ENCODE measurements around the gene CMTM7.
"Not testable (repeated sequence)": the region's sequence is repeated elsewhere in the genome, so short reads cannot be mapped to it uniquely, and the experiment has no call there.

Gene CMTM7

DNA sequence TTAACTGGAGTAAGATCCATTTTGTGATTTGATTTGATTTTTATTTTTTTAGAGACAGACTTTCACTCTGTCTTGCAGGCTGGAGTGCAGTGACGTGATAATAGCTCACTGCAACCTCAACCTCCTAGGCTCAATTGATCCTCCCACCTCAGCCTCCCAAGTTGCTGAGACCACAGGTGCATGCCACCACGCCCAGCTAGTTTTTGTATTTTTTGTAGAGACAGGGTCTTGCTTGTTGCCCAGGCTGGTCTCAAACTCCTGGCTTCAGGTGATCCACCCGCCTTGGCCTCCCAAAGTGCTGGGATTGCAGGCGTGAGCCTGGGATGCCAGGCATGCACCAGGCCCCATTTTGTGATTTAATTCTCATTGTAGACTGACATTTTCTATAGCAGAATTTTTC is 47.8 kb downstream of the CMTM7 start:
- DNase-seq, result not testable (repeated sequence)

DNA sequence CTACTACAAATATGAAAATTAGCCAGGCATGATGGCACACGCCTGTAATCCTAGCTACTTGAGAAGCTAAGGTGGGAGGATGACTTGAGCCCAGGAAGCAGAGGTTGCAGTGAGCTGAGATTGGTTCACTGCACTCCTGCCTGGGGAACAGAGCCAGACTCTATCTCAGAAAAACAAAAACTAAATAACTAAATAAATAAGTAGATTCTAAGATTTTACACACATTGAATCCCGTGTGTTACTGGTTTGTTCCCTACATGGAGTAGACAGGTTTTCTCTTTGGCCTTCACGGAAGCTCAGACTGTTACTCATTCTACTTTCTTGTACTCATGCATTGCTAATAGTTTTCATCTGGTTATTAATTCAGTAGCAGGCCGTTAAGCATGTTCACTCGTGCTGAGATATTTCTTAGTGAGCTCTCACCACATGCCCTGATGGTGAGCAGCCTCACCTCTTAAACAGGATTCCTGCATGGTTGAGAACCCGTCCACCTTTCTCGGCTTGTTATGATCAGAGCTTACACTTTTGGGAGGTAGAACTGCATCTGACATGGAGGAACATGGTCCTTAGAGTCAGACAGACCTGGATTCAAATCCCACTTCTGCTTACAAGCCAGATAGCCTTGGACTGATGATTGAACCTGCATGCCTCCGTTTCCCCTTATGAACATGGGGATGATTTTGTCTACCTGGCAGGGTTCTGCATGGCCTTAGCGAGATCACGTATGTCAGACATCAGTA is 49.1 kb downstream of the CMTM7 start:
- DNase-seq, result no peak

DNA sequence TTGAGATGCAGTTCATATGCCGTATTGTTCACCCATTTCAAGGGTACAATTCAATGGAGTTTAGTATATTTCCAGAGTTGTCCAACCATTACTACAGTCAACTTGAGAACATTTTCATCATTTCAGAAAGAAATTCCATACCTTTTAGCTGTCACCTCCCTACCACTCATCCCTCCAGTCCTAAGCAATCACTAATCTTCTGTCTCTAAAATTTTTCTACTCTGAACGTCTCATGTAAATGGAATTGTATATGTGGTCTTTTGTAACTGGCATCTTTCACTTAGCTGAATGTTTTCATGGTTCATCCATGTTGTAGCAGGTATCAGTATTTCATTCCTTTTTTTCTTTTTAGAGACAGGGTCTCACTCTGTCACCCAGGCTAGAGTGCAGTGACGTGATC is 51.1 kb downstream of the CMTM7 start:
- no peak for DNase-seq

DNA sequence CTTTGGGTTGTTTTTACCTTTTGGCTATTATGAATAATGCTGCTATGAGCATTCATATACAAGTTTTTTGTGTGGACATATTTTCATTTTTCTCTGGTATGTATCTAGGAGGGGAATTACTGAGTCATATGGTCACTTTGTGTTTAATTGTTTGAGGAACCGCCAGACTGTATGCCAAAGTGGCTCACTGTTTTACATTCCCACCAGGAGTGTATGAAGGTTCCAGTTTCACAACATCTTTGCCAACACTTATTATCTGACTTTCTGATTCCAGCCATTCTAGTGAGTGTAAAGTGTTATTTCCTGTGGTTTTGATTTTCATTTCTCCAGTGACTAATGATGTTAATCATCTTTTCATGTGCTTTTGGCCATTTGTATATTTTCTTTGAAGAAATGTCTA is 51.8 kb downstream of the CMTM7 start:
- DNase-seq, result no peak

DNA sequence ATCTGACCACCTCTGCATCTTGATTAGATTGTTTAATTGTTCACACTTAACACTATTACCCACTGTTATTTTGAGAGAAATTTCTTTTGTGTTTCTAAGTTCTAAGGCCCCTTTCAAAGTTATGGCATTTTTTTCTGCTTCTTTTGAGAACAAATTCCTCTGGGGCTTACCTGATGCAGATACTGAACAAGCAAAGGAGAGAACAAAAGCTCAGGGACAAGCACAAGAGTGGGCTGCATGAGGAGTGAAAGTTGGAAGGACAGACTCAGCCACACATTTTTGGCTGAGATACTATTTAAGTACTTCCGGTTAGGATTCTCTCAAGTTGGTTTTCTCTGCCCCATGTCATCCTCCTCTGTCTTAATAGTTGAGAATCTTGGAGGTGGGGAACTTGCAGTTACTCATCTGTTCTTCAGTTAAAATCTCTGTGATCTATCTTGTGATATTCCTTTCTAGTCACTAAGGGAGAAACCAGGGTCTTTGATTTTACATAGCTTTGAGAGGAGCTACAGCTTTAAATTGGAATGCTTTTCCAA is 56.3 kb downstream of the CMTM7 start:
- no peak for DNase-seq

DNA sequence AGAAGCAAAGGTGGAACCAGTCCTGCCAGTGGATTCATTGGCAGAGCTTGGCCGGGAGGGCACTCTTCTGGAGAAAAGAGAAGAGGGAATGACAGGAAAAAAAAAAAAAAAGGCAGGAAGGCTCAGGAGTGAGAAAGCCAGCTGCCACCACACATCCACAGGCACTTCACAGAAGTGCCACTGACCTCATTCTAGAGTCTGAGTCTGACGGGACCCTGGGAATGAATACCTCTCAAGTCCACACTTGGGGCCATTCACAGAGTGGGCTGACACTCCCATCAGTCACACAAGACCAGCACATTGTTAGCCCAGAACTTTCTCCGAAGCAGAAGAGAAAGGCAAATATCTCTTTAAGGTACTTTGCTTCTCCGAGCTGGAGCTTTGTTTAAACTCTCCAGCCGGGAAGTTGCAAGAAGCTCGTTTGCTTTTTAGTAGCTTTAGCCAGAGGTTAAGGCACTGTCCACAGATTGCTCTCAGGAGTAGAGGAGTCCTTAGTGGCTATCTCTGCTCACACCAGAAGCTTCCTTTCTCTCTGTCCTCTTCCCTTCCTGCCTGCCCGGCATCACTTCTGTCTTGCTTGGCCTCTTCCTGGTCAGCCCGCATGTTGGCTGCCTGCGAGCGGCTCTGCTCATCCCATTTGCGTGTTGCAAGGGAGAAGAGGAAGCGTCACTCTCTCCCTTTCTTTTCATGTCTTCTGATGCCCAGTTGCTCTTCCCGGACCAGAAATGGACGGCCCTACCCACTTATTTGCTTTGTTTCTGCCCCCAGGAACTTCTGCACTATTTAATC is 57.2 kb downstream of the CMTM7 start:
- DNase-seq, result no peak

DNA sequence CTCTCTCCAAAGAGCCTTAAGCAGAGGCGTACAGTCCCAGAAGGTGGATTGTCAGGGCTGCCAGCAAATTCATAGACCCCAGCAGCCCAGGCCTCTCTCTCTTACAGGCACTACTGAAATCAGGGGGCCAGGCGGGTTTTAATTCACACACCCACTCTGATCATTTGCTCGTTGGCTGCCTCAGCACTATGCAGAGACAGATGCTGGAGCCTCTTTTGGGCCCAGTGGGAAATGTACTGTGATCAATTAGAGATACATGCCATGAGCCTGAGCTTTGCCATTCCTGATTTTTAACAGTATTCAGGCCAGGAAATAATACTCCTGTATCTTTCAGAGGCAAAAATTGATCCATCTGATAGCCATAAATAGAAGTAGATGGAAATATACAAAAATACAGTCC is 58.0 kb downstream of the CMTM7 start:
- DNase-seq, result no peak

DNA sequence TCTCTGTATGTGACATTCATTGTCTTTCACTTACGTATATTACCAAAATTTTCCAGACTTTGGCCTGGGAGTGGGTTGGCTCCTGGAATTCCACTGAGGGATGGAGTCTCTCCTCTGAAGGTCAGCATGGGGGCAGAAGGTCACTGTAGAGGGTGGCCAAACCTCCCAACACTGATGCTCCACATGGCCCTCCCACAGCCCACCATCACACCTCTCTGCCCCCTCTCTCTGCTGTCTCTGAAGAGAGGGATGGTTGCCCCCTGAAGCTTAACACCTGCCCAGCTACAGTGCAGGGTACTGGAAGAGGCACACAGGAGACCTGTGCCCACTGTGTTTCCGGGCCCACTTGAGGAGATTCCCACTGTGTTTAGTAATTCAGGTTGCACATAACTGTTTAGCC is 58.8 kb downstream of the CMTM7 start:
- DNase-seq, result no peak

DNA sequence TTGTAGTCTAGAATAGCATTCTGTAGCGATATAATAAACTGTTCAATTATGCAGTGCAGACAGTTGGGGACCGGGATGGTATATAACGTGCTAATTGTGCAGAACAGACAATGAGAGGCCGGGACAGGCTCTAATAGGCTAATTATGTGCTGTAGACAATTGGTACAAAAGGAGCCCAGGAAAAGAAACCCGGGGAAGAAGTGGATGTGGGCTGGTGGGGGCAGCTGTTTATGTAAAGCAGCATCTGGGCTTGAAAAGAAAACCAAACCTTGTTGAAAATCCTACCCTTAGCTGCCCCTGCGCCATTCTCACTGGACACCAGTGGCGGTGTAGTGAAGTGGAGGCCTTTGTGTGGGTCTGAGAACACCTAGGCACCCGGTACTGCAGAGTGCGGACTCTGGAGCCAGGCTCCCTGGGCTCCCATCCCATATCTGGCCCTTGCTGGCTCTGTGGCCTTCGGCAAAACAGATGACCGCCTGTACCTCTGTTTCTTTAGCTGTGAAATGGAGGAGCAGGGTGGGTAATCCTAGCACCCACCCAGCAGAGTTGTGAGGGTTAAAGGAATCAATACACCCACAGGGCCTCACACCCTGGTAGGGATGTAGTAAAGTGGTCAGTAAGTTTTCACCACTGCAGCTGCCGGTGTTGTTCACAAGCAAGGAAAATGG is 59.5 kb downstream of the CMTM7 start:
- DNase-seq, result no peak

DNA sequence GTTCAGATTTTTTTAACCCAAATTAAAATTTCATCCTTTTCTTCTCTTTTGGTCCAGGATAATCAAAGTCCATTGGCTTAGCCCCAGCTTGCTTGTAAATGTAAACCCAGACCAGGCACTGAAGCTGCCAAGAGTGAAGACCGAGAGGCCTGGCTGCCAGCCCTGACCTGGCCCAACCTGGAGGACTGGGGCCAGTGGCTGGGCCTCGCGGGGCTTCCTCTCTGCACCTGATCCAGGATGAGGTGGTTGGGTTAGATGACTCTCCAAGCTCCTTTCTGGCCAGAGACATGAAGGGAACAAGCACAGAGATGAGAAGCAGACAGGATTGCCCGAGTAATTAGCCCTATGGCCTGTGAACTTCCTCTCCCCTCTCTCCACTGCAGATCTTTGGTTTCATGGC is 60.4 kb downstream of the CMTM7 start:
- DNase-seq, result no peak

DNA sequence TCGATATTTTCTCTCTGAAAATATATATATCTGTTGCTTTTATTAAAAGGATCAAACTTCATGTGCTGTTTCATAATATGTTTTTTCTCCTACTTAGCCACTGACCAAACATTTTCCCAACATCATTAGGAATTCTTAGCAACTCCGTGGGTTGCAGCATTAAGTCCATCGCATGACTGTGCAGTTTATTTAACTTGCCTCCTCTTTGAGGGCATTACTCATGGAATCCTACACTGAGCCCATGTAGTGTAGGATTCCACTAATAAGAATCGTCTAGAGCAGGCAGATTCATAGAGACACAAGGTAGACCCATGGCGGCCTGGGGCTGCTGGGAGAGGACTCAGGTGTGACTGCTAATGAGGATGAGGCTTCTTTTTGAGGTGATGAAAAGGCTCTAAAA is 61.7 kb downstream of the CMTM7 start:
- DNase-seq, result no peak

DNA sequence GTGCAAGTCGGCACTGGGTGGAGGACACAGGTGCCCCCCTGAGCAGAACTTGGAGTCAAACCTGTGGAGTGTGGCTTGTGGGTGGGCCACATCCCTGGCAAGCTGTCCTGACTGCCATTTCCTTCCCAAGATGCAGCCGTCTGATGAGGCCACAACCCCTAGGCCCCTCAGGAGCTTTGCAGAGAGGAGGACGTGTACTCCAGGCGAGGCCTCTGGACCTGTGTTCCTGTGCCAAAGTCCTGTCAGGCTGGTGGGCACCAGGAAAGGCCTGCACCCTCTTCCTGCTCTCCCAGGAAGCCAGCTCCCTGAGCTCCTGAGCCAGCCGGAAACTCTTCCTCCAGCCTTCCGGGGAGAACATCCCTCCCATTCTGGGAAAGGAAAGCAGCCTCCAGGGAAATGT is 62.5 kb downstream of the CMTM7 start:
- no peak for DNase-seq

DNA sequence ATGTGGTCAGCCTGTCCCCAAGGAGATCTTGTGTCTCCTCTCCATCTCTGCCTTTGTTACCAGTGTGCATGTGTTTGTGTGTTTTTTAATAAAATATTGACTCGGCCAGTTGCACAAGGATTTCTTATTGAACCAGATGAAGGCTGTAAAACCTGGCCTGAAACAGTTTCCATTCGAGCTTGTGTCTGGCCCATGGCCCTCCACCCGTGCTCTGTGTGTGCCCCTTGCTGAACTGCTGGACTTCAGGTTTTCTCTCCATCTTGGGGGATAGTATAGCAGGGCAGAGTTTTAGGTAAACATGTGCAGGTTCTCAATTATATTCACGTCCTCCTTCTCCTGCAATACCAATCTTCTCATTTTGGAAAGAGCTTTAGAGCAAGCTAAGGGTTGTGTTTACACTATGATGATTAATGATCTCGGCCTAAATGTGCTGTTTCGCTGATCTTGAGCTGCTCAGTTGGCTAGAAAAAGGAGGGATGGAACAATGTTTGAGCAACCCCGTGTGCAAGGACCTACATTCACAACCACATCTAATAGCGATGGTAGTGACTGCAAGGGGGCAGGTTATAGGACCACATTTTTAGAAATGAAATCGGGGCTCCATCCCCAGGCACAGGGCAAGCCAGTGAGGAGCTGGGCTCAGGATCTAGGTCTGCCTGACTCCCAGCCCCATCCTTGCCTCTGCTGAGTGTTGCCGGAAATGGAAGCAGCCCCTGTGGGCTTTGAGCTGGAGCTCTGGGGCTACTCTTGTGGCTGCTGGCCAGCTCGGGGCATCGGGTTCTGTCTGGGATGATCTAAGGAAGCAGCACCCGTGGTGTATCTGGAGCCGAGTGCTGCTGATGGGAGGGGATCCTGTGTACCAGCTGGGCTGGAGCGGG is 63.3 kb downstream of the CMTM7 start:
- no peak for DNase-seq

DNA sequence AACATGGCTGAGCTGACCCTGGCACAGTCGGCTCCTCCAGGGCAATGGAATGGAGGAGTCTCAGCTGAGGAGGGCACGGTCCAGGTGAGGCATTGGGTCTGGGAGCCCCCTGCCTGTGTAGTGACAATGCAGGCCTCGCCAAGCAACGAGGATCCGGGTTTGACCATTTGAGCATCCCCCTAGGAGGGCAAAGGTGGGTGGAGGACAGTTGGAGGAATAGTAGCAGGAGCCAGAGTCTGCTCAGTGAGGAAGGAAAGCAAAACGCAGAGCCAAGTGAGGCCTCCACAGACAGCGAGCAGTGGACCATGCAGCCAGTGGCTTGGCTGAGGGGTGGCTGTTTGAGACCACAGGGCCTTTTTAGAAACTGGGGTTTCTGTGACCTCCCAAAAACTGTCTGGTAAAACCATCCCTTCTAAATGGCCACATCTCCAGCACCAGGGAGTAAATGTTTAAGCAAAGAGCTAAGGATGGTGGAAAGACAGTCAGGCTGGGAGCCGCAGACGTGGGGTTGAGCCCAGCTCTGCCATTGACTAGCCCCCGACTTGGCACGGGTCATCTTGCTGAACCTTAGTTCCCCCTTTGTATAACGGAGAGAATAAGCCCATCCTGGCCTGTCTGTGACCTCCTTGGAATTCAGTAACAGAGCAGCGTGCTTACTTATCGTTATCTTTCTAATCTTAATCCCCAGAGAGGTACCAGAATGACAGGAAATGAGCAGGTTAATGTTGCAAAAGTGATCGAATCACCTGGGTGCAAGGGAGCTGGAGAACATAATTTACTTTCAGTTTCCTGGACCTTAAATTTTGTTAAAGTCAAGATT is 64.2 kb downstream of the CMTM7 start:
- no peak for DNase-seq

DNA sequence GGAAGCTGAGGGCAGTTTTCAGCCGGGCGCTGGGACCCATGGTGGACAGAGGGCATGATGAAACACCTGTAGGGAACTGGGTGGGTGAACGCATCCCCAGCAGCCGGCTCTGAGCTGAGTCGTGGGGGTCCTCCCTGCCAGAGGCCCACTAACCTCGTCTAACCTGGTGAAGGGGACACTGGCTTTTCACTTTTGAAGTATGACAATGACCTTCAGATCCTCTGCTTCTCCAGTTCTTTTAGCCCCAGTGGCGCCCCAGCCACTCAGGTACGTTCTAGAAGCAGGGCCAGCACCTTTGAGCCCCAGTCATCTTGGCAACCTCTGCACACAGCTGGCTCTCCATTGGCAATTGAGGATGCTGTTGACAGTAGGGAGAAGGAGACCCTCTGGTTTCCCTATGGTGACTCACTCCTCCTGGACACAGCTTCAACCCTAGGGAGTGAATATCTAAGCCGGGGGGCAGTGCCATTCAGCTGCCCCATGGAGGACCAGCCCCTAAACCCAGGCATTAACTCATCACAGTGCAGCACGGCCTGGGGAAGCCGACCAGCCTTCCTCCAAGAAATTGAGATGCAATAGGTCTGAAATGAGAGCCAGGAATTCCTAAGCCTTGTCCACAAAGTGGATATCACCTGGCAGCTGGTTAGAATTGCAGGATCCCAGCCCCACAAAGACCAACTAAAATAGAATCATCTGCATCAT is 64.9 kb downstream of the CMTM7 start:
- DNase-seq, result no peak

DNA sequence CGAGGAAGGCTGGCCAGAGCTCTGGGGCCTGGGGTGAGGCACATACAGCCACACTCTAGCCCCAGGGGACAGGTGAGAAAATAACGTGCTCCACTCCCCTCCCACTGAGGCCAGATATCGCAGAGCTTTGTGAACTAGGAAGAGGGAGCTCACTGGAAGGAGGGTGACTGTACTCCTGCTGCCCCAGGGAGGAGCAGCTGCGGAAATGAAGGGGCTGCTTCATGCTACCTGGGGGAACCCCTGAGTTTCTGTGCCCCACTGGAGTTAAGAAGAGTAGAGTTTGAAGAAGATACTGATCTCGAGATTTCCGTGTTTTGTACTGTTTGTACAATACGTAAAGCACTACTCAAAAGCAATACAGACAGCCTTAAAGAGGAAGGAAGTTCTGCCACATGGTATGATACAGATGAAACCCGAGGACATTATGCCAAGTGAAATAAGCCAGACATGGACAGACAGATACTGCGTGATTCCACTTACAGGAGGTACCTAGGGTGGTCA is 66.4 kb downstream of the CMTM7 start:
- DNase-seq, result no peak

DNA sequence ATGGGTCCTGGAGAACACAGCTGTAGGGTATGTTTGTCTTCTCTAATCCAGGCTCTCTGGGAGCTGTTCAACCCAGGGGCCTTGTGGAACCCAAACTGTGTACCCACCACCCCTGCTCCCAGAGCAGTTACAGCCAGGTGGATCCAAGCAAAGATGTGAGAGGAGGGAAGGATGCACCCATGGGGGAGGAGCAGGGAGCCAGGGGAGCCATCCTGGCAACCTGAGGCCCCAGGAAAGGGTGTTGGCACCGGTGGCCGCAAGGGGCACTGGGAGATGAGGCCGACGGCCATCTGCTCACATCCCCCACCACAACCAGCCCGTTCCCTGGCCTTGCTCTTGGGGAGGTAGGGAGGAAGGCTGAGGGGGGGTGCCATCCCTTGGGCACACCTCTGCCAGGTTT is 67.8 kb downstream of the CMTM7 start:
- DNase-seq, result no peak

DNA sequence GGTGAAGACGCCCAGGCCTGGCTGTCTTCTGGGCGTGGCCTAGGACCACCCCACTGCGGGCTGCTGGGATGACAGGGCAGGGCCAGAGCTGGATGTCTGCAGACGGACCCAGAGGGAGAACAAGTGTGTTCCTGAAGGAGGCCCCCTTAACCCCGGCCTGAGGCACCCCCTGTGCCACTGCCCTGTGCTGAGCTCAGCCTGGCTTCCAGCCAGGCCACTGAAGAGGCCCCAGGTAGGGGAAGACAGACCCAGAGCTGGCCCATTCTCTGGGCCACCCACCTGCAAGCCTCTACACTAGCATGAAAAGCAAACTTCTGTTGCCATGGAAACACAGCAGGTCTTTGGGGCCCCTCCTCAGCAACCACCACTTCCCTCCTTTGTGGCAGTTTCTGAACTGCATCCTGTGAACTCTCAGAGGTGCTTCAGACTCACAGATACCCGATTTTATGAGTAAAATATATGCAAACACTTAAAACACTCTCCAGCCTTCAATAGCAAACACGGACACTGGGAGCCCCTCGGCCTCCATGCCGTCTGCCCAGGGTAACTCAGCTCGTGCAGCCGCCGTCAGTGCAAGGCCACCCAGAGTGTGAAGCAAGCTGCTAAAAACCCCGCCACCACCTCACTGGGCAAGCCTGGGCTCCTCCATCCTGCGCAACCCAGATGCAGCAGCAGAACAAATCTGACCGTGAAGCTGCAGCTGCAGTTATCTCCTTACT is 68.5 kb downstream of the CMTM7 start:
- DNase-seq, result no peak

DNA sequence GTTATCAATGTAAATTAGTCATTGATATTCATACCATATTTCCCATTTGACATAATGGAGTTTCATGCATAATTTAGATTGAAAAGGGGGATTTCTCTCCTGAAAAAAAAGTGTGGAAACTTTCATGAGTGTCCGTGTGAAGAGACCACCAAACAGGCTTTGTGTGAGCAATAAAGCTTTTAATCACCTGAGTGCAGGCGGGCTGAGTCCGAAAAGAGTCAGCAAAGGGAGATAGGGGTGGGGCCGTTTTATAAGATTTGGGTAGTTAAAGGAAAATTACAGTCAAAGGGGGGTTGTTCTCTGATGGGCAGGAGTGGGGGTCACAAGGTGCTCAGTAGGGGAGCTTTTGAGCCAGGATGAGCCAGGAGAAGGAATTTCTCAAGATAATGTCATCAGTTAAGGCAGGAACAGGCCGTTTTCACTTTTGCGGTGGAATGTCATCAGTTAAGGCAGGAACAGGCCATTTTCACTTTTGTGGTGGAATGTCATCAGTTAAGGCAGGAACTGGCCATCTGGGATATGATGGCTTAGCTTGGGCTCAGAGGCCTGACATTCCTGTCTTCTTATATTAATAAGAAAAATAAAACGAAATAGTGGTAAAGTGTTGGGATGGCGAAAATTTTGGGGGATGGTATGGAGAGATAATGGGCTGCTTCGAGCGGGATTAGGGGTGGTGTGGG is 69.3 kb downstream of the CMTM7 start:
- not testable (repeated sequence) for DNase-seq
